Measurements from ENCODE around the gene CD53.

CD53 gene

DNA sequence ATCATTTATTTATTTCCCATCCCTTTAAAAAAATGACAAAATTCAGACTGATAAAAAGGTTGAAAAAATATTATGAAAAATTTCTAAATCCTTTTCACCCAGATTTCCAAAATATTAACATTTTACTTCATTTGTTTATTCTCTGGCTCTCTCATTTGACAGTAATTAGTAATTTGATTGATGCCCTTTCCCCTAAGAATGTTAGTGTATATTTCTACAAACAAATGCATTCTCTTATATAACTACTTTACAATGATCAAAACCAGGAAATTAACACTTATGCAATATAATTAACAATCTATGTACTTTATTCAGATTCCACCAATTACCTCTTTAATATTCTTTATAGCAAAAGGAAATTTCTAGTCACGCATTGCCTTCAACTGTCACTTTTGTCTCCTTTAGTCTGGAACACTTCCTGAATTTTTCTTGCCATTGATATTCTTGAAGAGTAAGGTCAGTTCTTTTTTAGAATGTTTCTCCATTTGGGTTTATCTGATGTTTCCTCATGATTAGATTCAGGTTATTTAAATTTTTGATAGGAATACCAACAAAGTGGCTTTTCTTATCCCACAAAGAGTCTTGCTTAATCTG is 3.9 kb downstream of the CD53 start:
- no peak for DNase-seq

DNA sequence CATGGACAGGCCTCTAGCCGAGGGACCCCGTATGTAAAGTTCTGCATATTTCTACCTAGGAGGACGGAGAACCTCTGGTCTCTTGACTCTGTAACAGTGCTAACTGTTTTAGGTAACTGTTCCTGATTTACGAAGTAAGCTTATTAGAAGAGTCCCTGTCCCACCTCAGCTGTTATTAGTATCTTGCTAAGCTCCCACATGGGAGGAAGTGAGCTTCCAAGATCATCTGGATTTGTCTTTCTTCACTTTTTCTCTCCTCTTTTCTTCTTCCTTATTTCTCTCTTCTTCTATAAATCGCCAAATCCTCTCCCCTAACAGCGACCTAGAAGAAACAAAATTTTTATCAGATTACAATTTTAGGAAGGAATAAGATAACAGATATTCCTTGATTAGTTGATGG is 4.4 kb downstream of the CD53 start:
- no peak for DNase-seq

DNA sequence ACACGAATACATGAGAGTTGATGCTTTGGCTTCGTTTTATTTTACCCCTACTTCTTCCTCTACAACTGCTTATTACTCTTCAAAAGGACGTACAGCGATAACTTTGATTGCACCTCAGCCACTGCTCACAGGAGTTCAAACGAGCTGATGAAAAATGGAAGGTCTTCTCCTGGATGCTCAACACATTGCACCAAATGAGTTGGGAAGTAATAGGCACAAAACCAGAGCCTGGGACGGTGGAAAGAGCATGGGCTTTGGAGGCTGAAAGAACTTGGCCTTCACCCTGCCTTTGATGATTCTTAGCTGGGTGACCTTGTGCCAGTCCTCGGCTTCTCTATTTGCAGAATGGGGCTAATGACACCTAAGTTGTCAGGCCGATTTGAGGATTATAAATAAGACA is 4.8 kb downstream of the CD53 start:
- DNase-seq = no peak

DNA sequence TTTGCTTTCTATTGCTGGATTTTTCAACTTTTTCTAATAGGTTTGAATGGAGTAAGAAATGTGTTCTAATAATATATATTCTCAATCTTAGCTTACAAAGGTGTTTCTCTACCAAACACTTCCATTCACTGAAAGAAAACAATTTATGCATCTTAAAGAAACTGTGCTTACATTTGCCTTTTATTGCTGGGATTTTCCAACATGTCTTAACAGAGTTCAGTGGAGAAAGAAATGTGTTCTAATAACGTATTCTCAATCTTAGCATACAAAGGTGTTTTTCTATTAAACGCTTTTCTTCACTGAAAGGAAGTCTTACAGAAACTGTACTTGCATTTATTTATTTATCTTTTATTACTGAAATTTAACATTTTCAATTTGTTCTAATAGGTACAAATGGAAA is 5.6 kb downstream of the CD53 start:
- no peak for DNase-seq

DNA sequence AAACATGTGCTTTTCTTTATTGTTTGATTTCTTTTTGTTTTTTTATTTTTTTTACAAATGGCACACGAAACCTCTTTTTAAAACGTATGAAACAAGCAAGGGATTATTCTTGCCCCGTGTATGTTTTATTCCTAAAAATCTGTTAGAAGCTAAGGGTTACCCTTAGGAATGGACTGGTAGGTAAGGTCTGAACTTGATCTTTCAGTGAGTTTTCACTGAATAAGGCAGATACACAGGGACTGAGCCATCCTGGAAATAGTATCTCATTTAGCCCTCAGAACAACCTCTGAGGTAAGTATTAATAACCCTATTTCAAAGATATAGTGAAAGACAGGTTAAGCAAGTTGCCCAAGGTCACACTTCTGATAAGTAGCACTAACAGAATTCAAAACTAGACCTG is 6.0 kb downstream of the CD53 start:
- no peak for DNase-seq

DNA sequence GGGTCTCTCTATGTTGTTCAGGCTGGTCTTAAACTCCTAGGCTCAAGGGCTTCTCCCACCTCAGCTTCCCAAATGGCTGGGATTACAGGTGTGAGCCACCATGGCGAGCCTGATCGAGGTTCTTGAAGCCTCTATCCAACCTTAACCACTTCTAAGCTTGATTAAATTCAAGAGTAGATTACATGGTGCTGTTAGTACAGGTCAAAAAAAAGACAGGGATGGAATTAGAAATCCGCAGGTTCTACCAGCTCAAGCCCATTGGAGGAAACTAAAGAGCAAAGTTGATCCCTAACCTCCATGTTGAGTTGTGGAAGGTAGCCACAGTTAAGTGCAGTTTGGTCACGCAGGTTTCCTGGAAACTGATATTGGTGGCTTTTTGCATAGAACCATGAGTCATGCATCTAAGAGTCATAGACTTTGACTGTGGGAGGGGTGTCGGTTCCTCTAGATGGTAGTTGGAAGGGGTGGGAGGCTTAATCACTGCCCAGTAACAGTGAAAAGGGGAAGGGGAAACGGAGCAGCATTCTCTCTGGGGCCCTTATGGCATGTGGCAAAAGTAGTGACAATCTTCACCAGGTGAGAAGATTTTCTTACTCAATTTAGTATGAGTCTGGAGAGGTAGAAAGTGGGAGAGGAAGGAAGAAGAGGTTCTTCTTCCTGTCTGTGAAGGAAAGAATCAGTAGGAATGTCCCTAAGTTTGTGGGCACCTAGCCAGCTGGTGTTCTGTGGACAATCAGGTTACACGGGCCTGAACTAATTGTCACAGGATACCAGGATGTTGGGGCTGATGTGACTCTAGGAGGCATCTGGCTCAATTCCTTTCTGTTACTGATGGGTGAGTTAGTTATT is 7.0 kb downstream of the CD53 start:
- DNase-seq = no peak

DNA sequence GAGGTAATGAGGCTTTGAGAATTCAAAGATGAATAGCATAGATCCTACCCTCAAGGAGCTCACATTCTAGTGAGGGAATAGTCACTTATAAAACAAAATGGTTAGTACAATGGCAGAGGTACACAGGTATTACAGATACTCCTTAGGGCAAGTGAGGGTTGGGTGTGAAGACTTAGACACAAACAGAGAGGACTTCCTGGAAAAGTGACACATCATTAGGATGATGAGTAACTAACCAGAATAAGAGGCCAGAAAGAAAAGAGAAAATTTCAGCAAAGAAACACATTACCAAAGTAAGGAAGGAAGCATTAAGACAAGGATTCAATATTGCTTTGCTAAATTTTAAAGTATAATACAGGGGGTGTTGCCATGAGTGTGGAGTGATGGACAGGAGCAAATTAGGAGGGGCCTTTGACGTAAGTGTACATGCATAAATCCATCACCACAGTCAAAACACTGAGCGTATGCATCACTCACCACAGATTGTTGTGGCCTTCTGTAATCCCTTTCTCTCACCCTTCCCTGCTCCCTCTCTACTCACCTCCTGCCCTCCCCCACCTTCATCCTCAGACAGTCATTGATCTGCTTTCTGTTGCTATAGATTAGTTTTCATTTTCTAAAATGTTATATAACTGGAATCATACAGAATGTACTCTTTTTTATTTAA is 7.9 kb downstream of the CD53 start:
- DNase-seq = no peak

DNA sequence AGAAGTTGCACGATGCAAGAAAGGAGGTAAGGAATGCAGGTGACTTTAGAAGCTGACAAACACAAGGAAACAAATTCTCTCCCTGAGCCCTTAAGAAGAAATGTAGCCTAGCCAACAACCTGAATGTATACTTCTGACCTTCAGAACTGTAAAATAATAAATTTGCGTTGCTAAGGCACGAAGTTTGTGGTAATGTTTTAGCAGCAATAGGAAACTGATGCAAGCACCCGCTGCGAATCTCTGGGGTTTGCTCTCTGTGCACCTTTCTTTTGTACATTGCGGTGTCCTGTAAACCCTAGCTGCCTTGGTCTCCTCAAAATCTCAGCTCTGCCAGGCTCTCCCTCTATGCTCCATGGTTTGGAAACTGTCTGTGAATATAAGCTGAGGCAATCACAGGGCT is 15.1 kb downstream of the CD53 start:
- no peak for DNase-seq

DNA sequence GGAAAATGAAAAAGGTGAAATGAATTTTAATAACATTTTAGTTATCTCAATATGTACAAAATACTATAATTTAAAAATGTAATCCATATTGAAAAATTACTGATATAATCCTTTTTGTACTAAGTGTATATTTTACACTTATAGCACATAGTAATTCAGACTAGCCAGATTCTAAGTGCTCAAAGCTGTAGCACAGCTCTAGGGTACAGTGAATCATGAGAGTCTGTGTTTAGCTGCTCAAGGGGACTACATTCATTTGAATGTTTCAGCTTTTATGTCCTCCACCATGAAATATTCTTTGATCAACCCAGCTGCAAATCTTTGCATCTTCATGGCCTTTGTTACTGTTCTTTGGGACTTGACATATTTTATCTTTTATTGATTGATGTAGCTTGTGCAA is 15.7 kb downstream of the CD53 start:
- no peak for DNase-seq

DNA sequence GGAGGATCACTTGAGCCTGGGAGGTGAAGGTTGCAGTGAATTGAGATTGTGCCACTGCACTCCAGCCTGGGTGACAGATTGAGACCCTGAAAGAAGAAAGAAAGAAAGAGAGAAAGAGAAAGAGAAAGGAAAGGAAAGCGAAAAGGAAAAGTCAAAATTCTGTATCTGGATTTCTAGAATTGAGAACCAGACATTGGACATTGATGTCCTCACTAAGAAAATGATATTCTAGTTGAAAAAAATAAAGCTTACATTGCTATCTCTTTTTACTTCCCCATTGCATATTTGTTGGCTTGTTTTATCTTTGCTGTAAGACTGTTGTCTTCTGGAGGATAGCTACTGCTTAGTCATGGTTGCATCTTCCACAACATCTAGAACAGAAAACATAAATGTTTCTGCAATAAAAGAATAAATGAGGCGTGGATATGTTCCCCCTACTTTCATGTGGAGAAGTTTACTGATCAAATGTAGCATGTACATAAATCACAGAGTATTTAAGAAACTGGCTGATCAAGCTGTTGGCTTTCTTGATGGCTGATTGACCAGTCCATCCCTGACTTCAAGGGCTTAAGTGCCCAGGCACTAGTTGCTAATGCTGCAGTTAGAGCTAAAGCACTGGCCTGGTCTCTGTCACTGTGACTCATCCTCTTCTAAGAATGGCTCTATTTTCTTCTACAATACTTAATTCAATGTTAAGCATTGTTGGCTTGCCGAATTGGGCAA is 17.7 kb downstream of the CD53 start:
- no peak for DNase-seq

DNA sequence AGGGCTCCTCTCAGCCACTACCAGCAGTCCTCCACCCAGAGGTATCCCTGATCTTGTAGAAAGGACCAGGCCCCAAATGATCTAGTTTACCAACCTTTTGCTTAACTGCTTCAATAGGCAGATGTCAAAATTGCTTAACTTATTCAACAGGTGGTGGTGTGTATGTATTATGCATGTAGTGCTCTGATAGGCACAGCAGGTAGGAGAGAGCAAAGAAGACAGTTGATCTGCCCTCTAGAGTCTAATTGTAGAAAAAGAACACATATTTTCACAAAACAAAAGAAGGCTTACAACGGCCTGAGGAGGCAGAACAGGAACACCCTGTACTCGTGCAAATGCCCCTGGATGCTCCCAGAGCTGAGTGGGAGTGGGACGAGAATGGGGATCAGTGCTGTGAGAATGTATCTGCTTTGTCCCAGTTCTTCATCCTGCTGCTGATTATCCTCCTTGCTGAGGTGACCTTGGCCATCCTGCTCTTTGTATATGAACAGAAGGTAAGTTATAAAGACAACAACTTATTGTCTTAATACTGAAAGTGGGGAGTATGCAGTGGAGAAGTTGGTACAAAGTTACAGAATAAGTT is 21.1 kb downstream of the CD53 start:
- DNase-seq = no peak

DNA sequence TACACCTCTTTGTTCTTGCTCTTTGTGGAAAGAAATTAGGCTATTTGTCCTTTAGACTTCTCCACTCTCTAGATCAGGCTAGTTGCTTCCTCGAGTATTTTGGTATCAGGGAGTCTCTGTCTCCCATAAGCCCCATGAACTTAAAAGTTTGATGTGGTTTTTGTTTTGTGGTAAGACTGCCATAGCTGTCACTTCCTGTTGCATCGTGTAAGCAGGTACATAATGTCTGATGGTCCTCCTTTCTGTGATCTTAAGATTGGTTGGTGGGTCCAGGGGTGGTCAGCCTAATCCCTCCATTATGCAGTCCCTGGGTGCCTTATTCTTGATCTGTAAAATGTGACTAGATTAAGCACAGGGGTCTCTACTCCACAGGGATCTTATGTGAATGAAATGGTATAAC is 23.1 kb downstream of the CD53 start:
- no peak for DNase-seq

DNA sequence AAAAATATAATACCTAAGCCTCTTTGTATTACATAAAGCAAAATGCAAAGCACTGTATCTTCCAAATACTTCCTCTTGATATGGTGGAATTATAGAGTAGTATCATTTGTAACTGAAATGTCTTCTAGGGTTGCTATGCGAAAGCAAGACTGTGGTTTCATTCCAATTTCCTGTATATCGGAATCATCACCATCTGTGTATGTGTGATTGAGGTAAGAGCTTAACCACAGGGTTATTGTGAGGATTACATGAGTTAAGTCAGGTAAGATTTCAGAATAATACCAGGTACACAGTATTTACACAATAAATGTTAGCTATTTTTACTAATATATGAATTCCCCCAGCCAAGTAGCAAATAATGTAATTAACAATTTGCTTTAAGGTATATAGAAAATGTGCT is 24.7 kb downstream of the CD53 start:
- DNase-seq = no peak

DNA sequence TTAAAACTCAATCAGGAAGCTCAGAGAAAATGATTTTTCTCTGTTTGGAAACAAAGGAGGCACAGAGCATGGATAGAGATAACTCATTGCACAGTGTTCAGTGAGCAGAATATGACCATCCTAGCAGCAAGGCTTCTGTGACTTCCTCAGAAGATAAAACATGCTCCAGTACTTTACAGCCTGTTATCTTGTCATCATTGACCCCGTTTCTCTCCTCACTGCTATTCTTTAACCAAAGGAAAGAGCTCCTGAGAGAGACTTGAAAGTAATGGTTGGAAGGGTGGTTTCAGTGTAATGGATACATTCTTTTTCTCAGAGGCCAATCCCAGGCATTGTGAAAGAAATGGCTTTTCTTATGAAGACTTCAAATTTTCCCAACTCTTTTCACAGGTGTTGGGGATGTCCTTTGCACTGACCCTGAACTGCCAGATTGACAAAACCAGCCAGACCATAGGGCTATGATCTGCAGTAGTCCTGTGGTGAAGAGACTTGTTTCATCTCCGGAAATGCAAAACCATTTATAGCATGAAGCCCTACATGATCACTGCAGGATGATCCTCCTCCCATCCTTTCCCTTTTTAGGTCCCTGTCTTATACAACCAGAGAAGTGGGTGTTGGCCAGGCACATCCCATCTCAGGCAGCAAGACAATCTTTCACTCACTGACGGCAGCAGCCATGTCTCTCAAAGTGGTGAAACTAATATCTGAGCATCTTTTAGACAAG is 25.9 kb downstream of the CD53 start:
- DNase-seq = no peak

DNA sequence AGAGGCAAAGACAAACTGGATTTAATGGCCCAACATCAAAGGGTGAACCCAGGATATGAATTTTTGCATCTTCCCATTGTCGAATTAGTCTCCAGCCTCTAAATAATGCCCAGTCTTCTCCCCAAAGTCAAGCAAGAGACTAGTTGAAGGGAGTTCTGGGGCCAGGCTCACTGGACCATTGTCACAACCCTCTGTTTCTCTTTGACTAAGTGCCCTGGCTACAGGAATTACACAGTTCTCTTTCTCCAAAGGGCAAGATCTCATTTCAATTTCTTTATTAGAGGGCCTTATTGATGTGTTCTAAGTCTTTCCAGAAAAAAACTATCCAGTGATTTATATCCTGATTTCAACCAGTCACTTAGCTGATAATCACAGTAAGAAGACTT is 26.5 kb downstream of the CD53 start:
- no peak for DNase-seq

DNA sequence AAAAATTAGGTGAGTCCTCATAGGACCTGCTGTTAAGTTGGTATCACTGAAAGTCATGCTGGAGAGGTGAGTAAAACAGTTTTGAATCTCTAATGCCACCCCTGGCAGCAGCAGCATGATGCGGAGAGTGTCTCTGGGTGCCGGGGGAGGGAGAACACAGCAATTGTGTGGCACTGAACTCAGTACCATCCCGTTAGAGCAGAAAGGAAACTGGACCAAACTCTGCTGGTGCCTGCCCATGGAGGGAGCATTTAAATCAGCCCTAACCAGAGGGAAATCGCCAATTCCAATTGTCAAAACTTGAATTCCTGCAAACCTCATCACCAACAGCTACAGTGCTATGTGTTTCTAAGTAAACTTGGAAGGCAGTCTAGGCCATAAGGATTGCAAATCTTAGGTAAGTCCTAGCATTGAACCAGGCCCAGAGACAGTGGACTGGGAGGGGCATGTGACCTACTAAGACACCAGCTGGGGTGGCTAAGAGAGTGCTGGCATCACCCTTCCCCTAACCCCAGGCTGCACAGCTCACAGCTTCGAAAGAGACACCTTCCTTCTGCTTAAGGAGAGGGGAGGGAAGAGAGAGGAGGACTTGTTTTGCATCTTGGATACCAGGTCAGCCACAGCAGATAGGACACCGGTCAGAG is 30.0 kb downstream of the CD53 start:
- no peak for DNase-seq

DNA sequence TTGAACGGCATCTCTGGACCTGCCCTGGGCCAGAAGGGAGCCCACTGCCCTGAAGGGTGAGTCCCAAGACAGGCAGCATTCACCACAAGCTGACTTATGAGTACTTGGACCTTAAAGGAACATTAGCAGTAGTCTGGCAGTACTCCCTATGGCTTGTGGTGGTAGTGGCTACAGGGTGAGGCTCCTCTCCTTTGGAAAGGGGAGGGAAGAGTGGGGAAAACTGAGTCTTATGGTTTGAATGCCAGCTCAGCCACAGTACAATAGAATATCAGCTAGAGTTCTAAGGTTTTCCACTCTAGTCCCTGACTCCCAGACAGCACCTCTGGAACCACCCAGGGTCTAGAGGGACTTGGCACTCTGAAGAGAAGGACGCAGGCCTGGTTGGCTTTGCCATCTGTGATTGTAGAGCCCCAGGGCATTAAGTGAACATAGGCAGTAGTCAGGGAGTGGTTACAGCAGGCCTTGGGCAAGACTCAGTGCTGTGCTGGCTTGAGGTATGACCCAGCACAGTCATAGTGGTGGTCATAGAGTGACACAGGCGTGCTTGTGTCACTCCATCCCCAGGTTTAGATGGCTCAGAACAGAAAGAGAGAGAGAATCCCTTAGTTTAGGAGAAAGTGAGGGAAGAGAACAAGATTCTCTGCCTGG is 31.0 kb downstream of the CD53 start:
- no peak for DNase-seq

DNA sequence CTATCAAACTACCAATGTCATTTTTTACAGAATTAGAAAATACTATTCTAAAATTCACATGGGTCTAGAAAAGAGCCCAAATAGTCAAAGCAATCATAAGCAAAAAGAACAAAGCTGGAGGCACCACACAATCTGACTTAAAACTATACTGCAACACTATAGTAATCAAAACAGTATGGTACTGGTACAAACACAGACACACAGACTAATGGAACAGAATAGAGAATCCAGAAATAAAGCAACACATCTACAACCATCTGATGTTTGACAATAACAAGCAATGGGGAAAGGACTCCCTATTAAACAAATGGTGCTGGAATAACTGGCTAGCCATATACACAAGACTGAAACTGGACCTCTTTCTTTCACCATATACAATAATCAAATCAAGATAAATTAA is 39.8 kb downstream of the CD53 start:
- no peak for DNase-seq

DNA sequence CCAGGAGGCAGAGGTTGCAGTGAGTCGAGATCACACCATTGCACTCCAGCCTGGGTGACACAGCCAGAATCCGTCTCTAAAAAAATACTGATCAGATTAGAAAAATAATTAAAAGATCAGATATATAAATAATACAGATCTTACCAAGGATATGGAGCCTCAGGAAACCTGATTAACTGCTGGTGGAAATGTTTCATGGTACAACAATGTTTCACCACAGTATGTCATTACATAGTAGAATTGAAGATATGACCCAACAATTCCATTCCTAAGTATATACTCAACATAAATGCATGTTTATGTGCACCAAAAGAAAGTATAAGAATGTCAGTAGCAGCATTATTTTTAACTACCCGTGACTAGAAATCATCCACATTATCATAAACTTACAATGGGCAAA is 41.7 kb downstream of the CD53 start:
- no peak for DNase-seq

DNA sequence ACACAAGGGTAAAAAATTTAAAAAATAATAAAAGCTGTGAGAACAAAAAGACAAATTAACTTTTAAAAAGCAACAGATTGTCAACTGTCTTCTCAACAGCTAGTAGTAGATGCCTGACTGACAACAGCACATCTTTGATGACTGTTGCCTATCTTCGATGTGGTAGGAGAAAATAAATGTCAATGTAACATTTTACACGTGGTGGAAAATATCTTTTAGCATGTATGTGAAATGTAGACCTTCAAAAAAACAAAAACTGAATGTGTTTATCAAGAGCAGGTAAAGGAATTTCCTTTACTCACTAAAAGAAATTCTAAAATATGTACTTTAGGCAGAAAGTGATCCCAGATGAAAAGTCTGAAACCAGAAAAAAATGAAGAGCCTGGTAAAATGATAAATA is 42.9 kb downstream of the CD53 start:
- no peak for DNase-seq

DNA sequence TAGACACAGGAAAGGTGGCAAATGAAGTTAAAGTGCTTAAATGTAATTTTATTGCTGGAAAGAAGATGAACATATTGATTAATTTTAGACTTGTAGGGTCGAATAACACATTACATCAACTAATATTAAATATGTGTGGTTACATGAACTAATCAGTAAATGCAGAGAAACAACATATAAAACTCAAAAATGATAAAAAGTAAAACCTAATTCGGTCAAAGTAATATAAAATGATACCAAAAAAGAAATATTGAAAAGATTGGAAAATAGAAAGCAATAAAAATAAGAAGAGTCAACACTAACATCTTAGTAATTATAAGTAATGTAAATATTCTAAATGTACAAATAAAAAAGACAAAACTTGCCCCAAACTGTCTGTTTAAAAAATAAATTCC is 43.3 kb downstream of the CD53 start:
- no peak for DNase-seq
